A549 (cell line): ENCODE data around the gene EXOC4. TPM values are rescaled to one million over a fixed set of nuclear protein-coding genes. Genes with fewer than 3 reads are reported as not detected.

Source experiments
- ATAC-seq, 2 experiments: fragments of 200-7000 bp in 1 of 2; fragments of >200 bp in 1 of 2; cut with Nextera tagmentation in 1 of 2; cut with Tn5 transposase in 1 of 2; 3 replicates each; pipeline versions ENCODE4 v1.8.0 to v1.9.1; 2018 to 2020; ENCODE audit warnings: mild to moderate bottlenecking in 1 of 2, moderate library complexity in 1 of 2
- CTCF ChIA-PET: fragments of 300-600 bp; sonication (Branson Sonifier 250); formaldehyde crosslinking; extraction: SDS; loops from one replicate; lab custom pipeline; 2021; ENCODE audit warnings: antibody characterized with exemption, inconsistent platforms; lab: Yijun Ruan, JAX
- POLR2A ChIA-PET: fragments of 350-600 bp; formaldehyde crosslinking; extraction: SDS; loops from one replicate; lab custom pipeline; 2021; ENCODE audit warnings: antibody characterized with exemption, inconsistent platforms; lab: Yijun Ruan, JAX
- DNase-seq, 2 experiments: peaks; one replicate each; pipeline versions ENCODE4 v3.0.0 to v3.0.0-alpha.2; 2011 to 2016; ENCODE audit warnings: low read depth in 1 of 2, low spot score in 1 of 2
- FAIRE-seq: peaks from 2 replicates; lab custom pipeline; 2011; peaks lifted over from hg19 to GRCh38; lab: Jason Lieb, UNC
- H3K27ac ChIP-seq, 2 experiments: fragments of >200 bp; sonication (Bioruptor Twin); formaldehyde crosslinking; 3 replicates each; pipeline ENCODE4 v1.5.1; 2016 to 2017
- H3K4me1 ChIP-seq: fragments of >200 bp; sonication (Bioruptor Twin); formaldehyde crosslinking; 3 replicates; pipeline ENCODE4 v1.6.1; 2016
- H3K4me2 ChIP-seq: fragments of >200 bp; sonication (Bioruptor Twin); formaldehyde crosslinking; 3 replicates; pipeline ENCODE4 v1.6.1; 2016
- H3K4me3 ChIP-seq: fragments of >200 bp; sonication (Bioruptor Twin); formaldehyde crosslinking; 3 replicates; pipeline ENCODE4 v1.5.1; 2016
- H3K9me3 ChIP-seq: fragments of >200 bp; sonication (Bioruptor Twin); formaldehyde crosslinking; 3 replicates; pipeline ENCODE4 v1.6.1; 2016
- CBX2 ChIP-seq: fragments of 200-600 bp; sonication (generic); IDR thresholded peaks from 2 replicates; pipeline ENCODE4 v1.6.1; 2016; ENCODE audit warnings: low read depth, mild to moderate bottlenecking, borderline replicate concordance
- CHD2 ChIP-seq: fragments of 150-350 bp; IDR thresholded peaks from 2 replicates; pipeline ENCODE4 v1.6.1; 2014; ENCODE audit warnings: low read length; ENCODE audit not compliant: partially characterized antibody
- EP300 ChIP-seq, 2 experiments: fragments of >200 bp; sonication (Bioruptor Twin); formaldehyde crosslinking; IDR thresholded peaks; 2 replicates in 1 of 2; 3 replicates in 1 of 2; pipeline ENCODE4 v1.6.1; 2016 to 2017
- FOSB ChIP-seq: fragments of 250-450 bp; sonication (Bioruptor Pico); IDR thresholded peaks from 2 replicates; pipeline ENCODE4 v1.5.0; 2020; ENCODE audit warnings: mild to moderate bottlenecking, moderate library complexity
- GATA3 ChIP-seq: IDR thresholded peaks from 2 replicates; pipeline ENCODE4 v1.6.1; 2012; ENCODE audit warnings: borderline replicate concordance
- HOXB5 ChIP-seq: fragments of 250-450 bp; sonication (Bioruptor Pico); IDR thresholded peaks from 2 replicates; pipeline ENCODE4 v1.5.0; 2020; ENCODE audit warnings: mild to moderate bottlenecking, moderate library complexity
- JUNB ChIP-seq: fragments of >200 bp; sonication (Bioruptor Twin); formaldehyde crosslinking; IDR thresholded peaks from 2 replicates; pipeline ENCODE4 v1.6.1; 2016
- KDM1A ChIP-seq: fragments of 200-600 bp; sonication (generic); IDR thresholded peaks from 2 replicates; pipeline ENCODE4 v1.6.1; 2016; ENCODE audit warnings: low read depth, mild to moderate bottlenecking
- MAFK ChIP-seq: fragments of 450-650 bp; IDR thresholded peaks from 2 replicates; pipeline ENCODE4 v1.6.1; 2014; ENCODE audit not compliant: partially characterized antibody
- MAX ChIP-seq: IDR thresholded peaks from 2 replicates; pipeline ENCODE4 v1.6.1; 2012
- MAZ ChIP-seq: fragments of 150-350 bp; IDR thresholded peaks from 2 replicates; pipeline ENCODE4 v1.6.1; 2014; ENCODE audit warnings: antibody characterized with exemption, low read depth, low read length, borderline replicate concordance
- NFE2L2 ChIP-seq: fragments of 150-350 bp; conservative IDR thresholded peaks from 2 replicates; pipeline ENCODE4 v1.6.1; 2014; ENCODE audit warnings: low read length
- NR3C1 ChIP-seq: fragments of >200 bp; sonication (Bioruptor Twin); formaldehyde crosslinking; IDR thresholded peaks from 3 replicates; pipeline ENCODE4 v1.6.1; 2017
- PHF8 ChIP-seq: fragments of 200-600 bp; sonication (generic); IDR thresholded peaks from 2 replicates; pipeline ENCODE4 v1.6.1; 2016; ENCODE audit warnings: low read depth, mild to moderate bottlenecking, antibody characterized with exemption, moderate library complexity, borderline replicate concordance
- RAD21 ChIP-seq, 2 experiments: fragments of >200 bp in 1 of 2; sonication (Bioruptor Twin) in 1 of 2; formaldehyde crosslinking in 1 of 2; IDR thresholded peaks in 1 of 2; conservative IDR thresholded peaks in 1 of 2; 2 replicates in 1 of 2; 3 replicates in 1 of 2; pipeline ENCODE4 v1.6.1; 2012 to 2018; ENCODE audit warnings: inconsistent platforms in 1 of 2
- SMC3 ChIP-seq: fragments of >200 bp; sonication (Bioruptor Twin); formaldehyde crosslinking; IDR thresholded peaks from 3 replicates; pipeline ENCODE4 v1.6.1; 2018; ENCODE audit warnings: inconsistent platforms
- SREBF2 ChIP-seq: fragments of 450-650 bp; IDR thresholded peaks from 2 replicates; pipeline ENCODE4 v1.6.1; 2014; ENCODE audit warnings: mild to moderate bottlenecking, moderate library complexity
- USF2 ChIP-seq: fragments of 450-650 bp; IDR thresholded peaks from 2 replicates; pipeline ENCODE4 v1.6.1; 2014; ENCODE audit warnings: antibody characterized with exemption
- polyA plus RNA-seq, 4 experiments: library from polyadenylated mRNA; depleted of rRNA in 3 of 4; stranded (reverse); fragments of >200 nt; fragmentation: RNase III in 1 of 4; extraction: RNeasy Plus Mini Kit Qiagen cat#74134 plus additional on column Dnase treatment in 1 of 4; gene quantifications; 2 replicates in 3 of 4; 3 replicates in 1 of 4; pipeline ENCODE4 v1.2.3, GENCODE V29; 2011 to 2017
- TF ChIP-seq, protein P1 (sequence below): fragments of 200-600 bp; sonication (generic); IDR thresholded peaks from 2 replicates; pipeline ENCODE4 v1.6.1; 2016; ENCODE audit warnings: antibody characterized with exemption, mild to moderate bottlenecking, moderate library complexity
- TF ChIP-seq, protein P2 (sequence below): fragments of >200 bp; sonication (Bioruptor Twin); formaldehyde crosslinking; IDR thresholded peaks from 3 replicates; pipeline ENCODE4 v1.6.1; 2016
- TF ChIP-seq, protein P3 (sequence below): fragments of 250-450 bp; sonication (Bioruptor Pico); IDR thresholded peaks from 2 replicates; pipeline ENCODE4 v1.5.0; 2021; ENCODE audit warnings: mild to moderate bottlenecking, moderate library complexity, borderline replicate concordance

The EXOC4 gene
- polyA plus RNA-seq, 2 of the 4 experiments (the other 2 are of a cell fraction): 33.4 to 73.1 TPM

- TF ChIP-seq, protein P1, sequence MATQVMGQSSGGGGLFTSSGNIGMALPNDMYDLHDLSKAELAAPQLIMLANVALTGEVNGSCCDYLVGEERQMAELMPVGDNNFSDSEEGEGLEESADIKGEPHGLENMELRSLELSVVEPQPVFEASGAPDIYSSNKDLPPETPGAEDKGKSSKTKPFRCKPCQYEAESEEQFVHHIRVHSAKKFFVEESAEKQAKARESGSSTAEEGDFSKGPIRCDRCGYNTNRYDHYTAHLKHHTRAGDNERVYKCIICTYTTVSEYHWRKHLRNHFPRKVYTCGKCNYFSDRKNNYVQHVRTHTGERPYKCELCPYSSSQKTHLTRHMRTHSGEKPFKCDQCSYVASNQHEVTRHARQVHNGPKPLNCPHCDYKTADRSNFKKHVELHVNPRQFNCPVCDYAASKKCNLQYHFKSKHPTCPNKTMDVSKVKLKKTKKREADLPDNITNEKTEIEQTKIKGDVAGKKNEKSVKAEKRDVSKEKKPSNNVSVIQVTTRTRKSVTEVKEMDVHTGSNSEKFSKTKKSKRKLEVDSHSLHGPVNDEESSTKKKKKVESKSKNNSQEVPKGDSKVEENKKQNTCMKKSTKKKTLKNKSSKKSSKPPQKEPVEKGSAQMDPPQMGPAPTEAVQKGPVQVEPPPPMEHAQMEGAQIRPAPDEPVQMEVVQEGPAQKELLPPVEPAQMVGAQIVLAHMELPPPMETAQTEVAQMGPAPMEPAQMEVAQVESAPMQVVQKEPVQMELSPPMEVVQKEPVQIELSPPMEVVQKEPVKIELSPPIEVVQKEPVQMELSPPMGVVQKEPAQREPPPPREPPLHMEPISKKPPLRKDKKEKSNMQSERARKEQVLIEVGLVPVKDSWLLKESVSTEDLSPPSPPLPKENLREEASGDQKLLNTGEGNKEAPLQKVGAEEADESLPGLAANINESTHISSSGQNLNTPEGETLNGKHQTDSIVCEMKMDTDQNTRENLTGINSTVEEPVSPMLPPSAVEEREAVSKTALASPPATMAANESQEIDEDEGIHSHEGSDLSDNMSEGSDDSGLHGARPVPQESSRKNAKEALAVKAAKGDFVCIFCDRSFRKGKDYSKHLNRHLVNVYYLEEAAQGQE: no peak
- TF ChIP-seq NFE2L2 (no peak), RAD21 (conservative IDR thresholded peaks at IDR 0.05 in 1 of 2, IDR thresholded peaks at IDR 0.05 in 1 of 2) (no peak), CHD2 (no peak), HOXB5 (CRISPR knock-in tag) (no peak), PHF8 (no peak)
- TF ChIP-seq, all 56 proteins: peak for 0
These were observed 208.5 kb downstream of the EXOC4 start (continued) for GRCh38 chr7:133461421-133461820.

GRCh38 chr7:133475655-133476054, 222.8 kb downstream of the EXOC4 start:
- ATAC-seq: no peak
- ChIA-PET CTCF (interaction anchor here (0.8 kb wide), 1 partner anchor 19 kb away, joined by 3 read pairs; no protein-coding TSS in a partner anchor), POLR2A (no interaction called here)

More at GRCh38 chr7:133475655-133476054, 222.8 kb downstream of the EXOC4 start:
- TF ChIP-seq NR3C1 (no peak), MAZ (no peak), SREBF2 (no peak), GATA3 (no peak), KDM1A (no peak), MAX (no peak), USF2 (no peak), PHF8 (no peak), CHD2 (no peak), EP300 (IDR thresholded peaks at IDR 0.05) (no peak), SMC3 (no peak), MAFK (no peak), CBX2 (no peak), JUNB (no peak), FOSB (CRISPR knock-in tag) (no peak)
- TF ChIP-seq, protein P2, sequence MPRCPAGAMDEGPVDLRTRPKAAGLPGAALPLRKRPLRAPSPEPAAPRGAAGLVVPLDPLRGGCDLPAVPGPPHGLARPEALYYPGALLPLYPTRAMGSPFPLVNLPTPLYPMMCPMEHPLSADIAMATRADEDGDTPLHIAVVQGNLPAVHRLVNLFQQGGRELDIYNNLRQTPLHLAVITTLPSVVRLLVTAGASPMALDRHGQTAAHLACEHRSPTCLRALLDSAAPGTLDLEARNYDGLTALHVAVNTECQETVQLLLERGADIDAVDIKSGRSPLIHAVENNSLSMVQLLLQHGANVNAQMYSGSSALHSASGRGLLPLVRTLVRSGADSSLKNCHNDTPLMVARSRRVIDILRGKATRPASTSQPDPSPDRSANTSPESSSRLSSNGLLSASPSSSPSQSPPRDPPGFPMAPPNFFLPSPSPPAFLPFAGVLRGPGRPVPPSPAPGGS: no peak
- TF ChIP-seq, protein P3, sequence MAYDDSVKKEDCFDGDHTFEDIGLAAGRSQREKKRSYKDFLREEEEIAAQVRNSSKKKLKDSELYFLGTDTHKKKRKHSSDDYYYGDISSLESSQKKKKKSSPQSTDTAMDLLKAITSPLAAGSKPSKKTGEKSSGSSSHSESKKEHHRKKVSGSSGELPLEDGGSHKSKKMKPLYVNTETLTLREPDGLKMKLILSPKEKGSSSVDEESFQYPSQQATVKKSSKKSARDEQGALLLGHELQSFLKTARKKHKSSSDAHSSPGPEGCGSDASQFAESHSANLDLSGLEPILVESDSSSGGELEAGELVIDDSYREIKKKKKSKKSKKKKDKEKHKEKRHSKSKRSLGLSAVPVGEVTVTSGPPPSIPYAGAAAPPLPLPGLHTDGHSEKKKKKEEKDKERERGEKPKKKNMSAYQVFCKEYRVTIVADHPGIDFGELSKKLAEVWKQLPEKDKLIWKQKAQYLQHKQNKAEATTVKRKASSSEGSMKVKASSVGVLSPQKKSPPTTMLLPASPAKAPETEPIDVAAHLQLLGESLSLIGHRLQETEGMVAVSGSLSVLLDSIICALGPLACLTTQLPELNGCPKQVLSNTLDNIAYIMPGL (CRISPR knock-in tag): no peak
- no peak overlapping the region for H3K4me3 ChIP-seq
- H3K4me2 ChIP-seq: no peak overlapping the region
- no peaks in the 10 kb centered on the region for H3K9me3 ChIP-seq
- FAIRE-seq (no peak), DNase-seq (no peak)
- H3K27ac ChIP-seq: no peak overlapping the region
- H3K4me1 ChIP-seq: no peaks in the 10 kb centered on the region
